ENCODE measurements around the gene NOP16.

NOP16 gene

GRCh38 chr5:176388444-176389134 lies at the start of gene NOP16, which contains the start of gene HIGD2A:
Gene NOP16 (minus strand): TSS chr5:176388598. CDS start chr5:176388539, 59 bp downstream.
Gene HIGD2A (plus strand): TSS chr5:176388751. CDS start chr5:176388820, 69 bp downstream.
- peak; percentile 91 for DNase-seq

GRCh38 chr5:176436656-176437055 lies 48.3 kb upstream of the NOP16 start:
- DNase-seq = no peak

- DNase-seq = no peak
These were observed 44.3 kb upstream of the NOP16 start for GRCh38 chr5:176432707-176433106.

- DNase-seq = no peak
These were observed 41.6 kb upstream of the NOP16 start for GRCh38 chr5:176429972-176430371.

- DNase-seq = no peak
These were observed 39.6 kb upstream of the NOP16 start for GRCh38 chr5:176427971-176428370.

GRCh38 chr5:176426876-176427275 lies 38.5 kb upstream of the NOP16 start:
- DNase-seq = no peak

GRCh38 chr5:176425791-176426190 lies 37.4 kb upstream of the NOP16 start:
- DNase-seq = no peak

GRCh38 chr5:176425138-176425537 lies 36.7 kb upstream of the NOP16 start:
- DNase-seq = no peak

- no peak for DNase-seq
These were observed 35.8 kb upstream of the NOP16 start for GRCh38 chr5:176424181-176424580.

- DNase-seq = no peak
These were observed 32.7 kb upstream of the NOP16 start for GRCh38 chr5:176420972-176421544.

- DNase-seq = no peak
These were observed 31.7 kb upstream of the NOP16 start for GRCh38 chr5:176420086-176420485.

- DNase-seq = no peak
These were observed 29.9 kb upstream of the NOP16 start for GRCh38 chr5:176418251-176418650.

GRCh38 chr5:176416965-176417364 lies 28.6 kb upstream of the NOP16 start:
- no peak for DNase-seq

- peak; percentile 50 for DNase-seq
These were observed 27.8 kb upstream of the NOP16 start, which contains the start of gene CLTB for GRCh38 chr5:176415952-176416924. Gene CLTB (minus strand): TSS chr5:176416539. CDS start chr5:176416363, 176 bp downstream.

GRCh38 chr5:176415240-176415951 lies 27.0 kb upstream of the NOP16 start:
- no peak for DNase-seq

GRCh38 chr5:176414704-176415103 lies 26.3 kb upstream of the NOP16 start:
- no peak for DNase-seq

GRCh38 chr5:176413709-176414191 lies 25.4 kb upstream of the NOP16 start:
- no peak for DNase-seq

GRCh38 chr5:176413255-176413565 lies 24.8 kb upstream of the NOP16 start:
- no peak for DNase-seq

GRCh38 chr5:176412517-176413254 lies 24.3 kb upstream of the NOP16 start:
- no peak for DNase-seq

- DNase-seq = no peak
These were observed 22.2 kb upstream of the NOP16 start for GRCh38 chr5:176410486-176411180.

GRCh38 chr5:176409765-176410164 lies 21.4 kb upstream of the NOP16 start:
- no peak for DNase-seq
